OCI-LY3 (cell line): ENCODE results near the gene CHRNA7.

Experiments used
- H2AFZ ChIP-seq: fragments of 200-600, 300-600 bp; shearing (Covaris generic); 2 replicates; pipeline ENCODE4 v1.6.0; 2014; ENCODE audit warnings: antibody characterized with exemption, low read depth, low read length
- H3K27ac ChIP-seq: fragments of 200-600, 300-600 bp; sonication (generic); 2 replicates; pipeline ENCODE4 v1.5.1; 2014; ENCODE audit warnings: mild to moderate bottlenecking, low read length, moderate library complexity, mixed read lengths
- H3K27me3 ChIP-seq: fragments of 200-600, 300-600 bp; sonication (generic); 2 replicates; pipeline ENCODE4 v1.6.1; 2014; ENCODE audit warnings: low read depth, low read length, mixed read lengths
- H3K36me3 ChIP-seq: fragments of 200-600, 300-600 bp; sonication (generic); replicated peaks from 2 replicates; pipeline ENCODE3; 2014; ENCODE audit warnings: low read depth, low read length, mixed read lengths
- H3K4me1 ChIP-seq: fragments of 300-600, 200-600 bp; sonication (generic); 2 replicates; pipeline ENCODE4 v1.6.1; 2014; ENCODE audit warnings: low read length, mixed read lengths
- H3K4me2 ChIP-seq: fragments of 200-600, 300-600 bp; sonication (generic); 2 replicates; pipeline ENCODE4 v1.6.1; 2014; ENCODE audit warnings: low read length, mixed read lengths
- H3K4me3 ChIP-seq: fragments of 300-600, 200-600 bp; sonication (generic); 2 replicates; pipeline ENCODE4 v1.5.1; 2014; ENCODE audit warnings: antibody characterized with exemption, mild to moderate bottlenecking, low read length, moderate library complexity
- H3K79me2 ChIP-seq: fragments of 300-600, 200-600 bp; shearing (Covaris generic); 2 replicates; pipeline ENCODE4 v1.6.1; 2014; ENCODE audit warnings: mild to moderate bottlenecking, low read length, mixed read lengths
- H3K9ac ChIP-seq: fragments of 300-600, 200-600 bp; shearing (Covaris generic); 2 replicates; pipeline ENCODE4 v1.6.0; 2014; ENCODE audit warnings: mild to moderate bottlenecking, low read length, moderate library complexity
- H3K9me3 ChIP-seq: fragments of 200-600, 300-600 bp; shearing (Covaris generic); 2 replicates; pipeline ENCODE4 v1.6.1; 2014; ENCODE audit warnings: low read length, mixed read lengths; ENCODE audit not compliant: insufficient read depth
- H4K20me1 ChIP-seq: fragments of 200-600, 300-600 bp; sonication (generic); 2 replicates; pipeline ENCODE4 v1.6.1; 2016; ENCODE audit warnings: low read length, mixed read lengths; ENCODE audit not compliant: insufficient read depth
- EZH2phosphoT487 ChIP-seq: fragments of 200-600 bp; shearing (Covaris generic); IDR thresholded peaks from 2 replicates; pipeline ENCODE4 v1.6.1; 2018; ENCODE audit warnings: antibody characterized with exemption, mixed run types, low read depth
- TF ChIP-seq, protein P1 (sequence below): fragments of 200-600, 300-600 bp; sonication (generic); IDR thresholded peaks from 2 replicates; pipeline ENCODE4 v1.5.1; 2014; ENCODE audit warnings: antibody characterized with exemption, low read length, low read depth

The CHRNA7 gene

DNA sequence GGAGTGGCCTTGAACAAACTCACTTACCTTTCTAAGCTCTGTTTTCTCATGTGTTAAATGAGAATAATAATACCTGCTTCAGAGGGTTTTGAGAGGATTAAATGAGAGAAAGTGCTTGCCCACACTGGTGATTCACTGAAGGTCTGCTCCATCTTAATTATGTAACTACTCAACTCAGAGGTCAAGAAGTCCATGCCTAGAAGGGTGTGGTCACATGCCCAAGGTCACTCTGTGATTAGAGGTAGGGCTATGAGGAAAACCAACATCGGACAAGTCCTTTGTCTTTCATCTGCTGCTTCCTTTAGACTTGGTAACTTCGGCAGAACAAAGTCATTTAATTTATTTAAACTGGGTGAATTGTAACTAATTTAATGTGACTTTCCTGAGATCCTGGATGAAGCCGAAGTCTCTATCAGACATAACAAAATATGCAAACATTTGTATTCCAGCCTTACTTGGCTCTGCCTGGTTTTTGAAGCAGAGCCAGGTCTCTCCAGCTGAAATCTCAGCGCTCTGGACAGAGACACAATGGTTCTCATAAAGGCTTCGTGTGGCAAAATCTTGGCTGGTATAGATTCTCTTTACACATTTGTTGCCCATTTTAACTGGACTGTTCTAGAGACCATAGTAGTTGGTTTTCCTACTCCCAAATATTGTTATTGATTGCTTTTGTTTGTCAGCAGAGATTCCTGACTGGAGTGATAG is 3.0 kb downstream of the CHRNA7 start:
- Histone ChIP-seq H3K9me3 (no peaks in the 10 kb centered on the region), H3K9ac (no peak overlapping the region), H3K27me3 (peaks cover 33% of the 10 kb centered on the region), H3K27ac (no peak overlapping the region), H3K36me3 (no peaks in the 10 kb centered on the region), H4K20me1 (no peaks in the 10 kb centered on the region), H3K4me2 (no peak overlapping the region), H2AFZ (no peak overlapping the region), H3K4me3 (no peak overlapping the region), H3K4me1 (no peaks in the 10 kb centered on the region), H3K79me2 (no peaks in the 10 kb centered on the region)
- TF ChIP-seq, protein P1, sequence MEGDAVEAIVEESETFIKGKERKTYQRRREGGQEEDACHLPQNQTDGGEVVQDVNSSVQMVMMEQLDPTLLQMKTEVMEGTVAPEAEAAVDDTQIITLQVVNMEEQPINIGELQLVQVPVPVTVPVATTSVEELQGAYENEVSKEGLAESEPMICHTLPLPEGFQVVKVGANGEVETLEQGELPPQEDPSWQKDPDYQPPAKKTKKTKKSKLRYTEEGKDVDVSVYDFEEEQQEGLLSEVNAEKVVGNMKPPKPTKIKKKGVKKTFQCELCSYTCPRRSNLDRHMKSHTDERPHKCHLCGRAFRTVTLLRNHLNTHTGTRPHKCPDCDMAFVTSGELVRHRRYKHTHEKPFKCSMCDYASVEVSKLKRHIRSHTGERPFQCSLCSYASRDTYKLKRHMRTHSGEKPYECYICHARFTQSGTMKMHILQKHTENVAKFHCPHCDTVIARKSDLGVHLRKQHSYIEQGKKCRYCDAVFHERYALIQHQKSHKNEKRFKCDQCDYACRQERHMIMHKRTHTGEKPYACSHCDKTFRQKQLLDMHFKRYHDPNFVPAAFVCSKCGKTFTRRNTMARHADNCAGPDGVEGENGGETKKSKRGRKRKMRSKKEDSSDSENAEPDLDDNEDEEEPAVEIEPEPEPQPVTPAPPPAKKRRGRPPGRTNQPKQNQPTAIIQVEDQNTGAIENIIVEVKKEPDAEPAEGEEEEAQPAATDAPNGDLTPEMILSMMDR, result no peak
- TF ChIP-seq EZH2phosphoT487, result no peak

DNA sequence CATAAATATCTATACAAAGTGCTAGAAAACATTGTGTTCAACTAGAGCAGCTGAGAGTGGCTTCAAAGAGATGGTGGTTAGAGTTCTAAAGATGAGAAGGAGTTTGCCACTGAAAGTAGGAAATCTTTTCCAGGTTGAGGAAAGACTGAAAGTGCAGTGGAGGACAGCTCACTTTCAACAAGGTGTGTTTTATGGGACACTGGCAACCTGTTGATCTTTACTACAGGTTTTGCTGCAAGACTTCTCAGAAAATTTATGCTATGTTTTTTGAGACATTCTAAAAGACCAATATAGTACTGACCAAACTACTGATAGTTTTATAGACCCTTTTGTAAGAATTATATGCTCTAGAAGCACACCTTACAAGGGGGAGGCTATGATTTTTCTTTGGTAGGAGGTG is 3.8 kb downstream of the CHRNA7 start:
- TF ChIP-seq EZH2phosphoT487, result no peak
- TF ChIP-seq, protein P1, result no peak
- Histone ChIP-seq H3K4me2 (no peak overlapping the region), H3K79me2 (no peaks in the 10 kb centered on the region), H3K27me3 (peaks cover 30% of the 10 kb centered on the region), H3K9me3 (no peaks in the 10 kb centered on the region), H4K20me1 (no peaks in the 10 kb centered on the region), H3K36me3 (no peaks in the 10 kb centered on the region), H3K4me3 (no peak overlapping the region), H2AFZ (no peak overlapping the region), H3K9ac (no peak overlapping the region), H3K27ac (no peak overlapping the region), H3K4me1 (no peaks in the 10 kb centered on the region)

DNA sequence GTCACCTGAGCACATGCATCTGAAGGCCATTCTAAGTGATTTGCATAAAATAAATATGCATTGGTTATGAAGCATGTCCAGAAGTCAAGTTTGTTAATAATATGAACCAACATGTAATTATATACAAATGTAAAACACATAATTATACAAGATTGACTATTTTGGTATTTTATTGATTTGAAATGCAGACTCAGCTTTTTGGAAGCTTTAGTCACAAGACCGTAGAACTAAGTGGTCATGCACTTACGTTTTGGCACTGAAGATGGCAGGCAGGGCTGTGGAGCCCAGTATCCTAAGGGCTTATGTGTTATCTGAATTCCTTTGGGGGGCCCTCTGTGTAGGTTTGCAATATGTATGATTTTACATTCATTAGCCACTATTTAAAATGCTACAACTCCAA is 5.0 kb downstream of the CHRNA7 start:
- H3K27me3 ChIP-seq, result peaks cover 30% of the 10 kb centered on the region
- no peaks in the 10 kb centered on the region for H3K9me3 ChIP-seq
- H3K9ac ChIP-seq, result no peak overlapping the region
- H3K27ac ChIP-seq, result no peak overlapping the region
- no peak overlapping the region for H3K4me2 ChIP-seq
- TF ChIP-seq EZH2phosphoT487, result no peak
- TF ChIP-seq, protein P1, result no peak
- no peaks in the 10 kb centered on the region for H4K20me1 ChIP-seq
- no peak overlapping the region for H3K4me3 ChIP-seq
- no peak overlapping the region for H2AFZ ChIP-seq
- H3K79me2 ChIP-seq, result no peaks in the 10 kb centered on the region
- no peaks in the 10 kb centered on the region for H3K4me1 ChIP-seq
- H3K36me3 ChIP-seq, result no peaks in the 10 kb centered on the region

DNA sequence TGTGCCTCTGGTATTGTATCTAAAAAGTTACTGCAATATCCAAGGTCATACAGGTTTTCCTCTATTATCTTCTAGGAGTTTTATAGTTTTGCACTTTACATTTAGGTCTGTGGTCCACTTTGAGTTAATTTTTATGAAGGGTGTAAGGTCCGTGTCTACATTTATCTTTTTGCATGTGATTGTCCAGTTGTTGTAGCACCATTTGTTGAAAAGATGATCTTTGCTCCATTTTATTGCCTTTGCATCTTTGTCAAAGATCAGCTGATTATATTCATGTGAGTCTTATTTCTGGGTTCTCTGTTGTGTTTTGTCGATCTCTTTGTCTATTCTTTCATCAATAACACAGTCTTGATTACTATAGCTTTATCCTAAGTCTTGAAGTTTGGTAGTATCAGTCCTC is 6.7 kb downstream of the CHRNA7 start:
- no peak overlapping the region for H3K4me3 ChIP-seq
- peaks cover 24% of the 10 kb centered on the region for H3K27me3 ChIP-seq
- no peak overlapping the region for H3K4me2 ChIP-seq
- no peaks in the 10 kb centered on the region for H4K20me1 ChIP-seq
- H3K27ac ChIP-seq, result no peak overlapping the region
- no peaks in the 10 kb centered on the region for H3K9me3 ChIP-seq
- H3K4me1 ChIP-seq, result peaks cover 14% of the 10 kb centered on the region
- H3K36me3 ChIP-seq, result no peaks in the 10 kb centered on the region
- H3K79me2 ChIP-seq, result no peaks in the 10 kb centered on the region
- no peak overlapping the region for H3K9ac ChIP-seq
- no peak overlapping the region for H2AFZ ChIP-seq
- TF ChIP-seq, protein P1, result no peak
- no peak for TF ChIP-seq EZH2phosphoT487
